Spleen (tissue), 7 donors: ENCODE measurements around the gene USH2A.

Source experiments
- CTCF ChIP-seq, 11 experiments: fragments of 200-600 bp in 7 of 11; fragments of 450-650 bp in 4 of 11; sonication (generic) in 4 of 11; IDR thresholded peaks in 8 of 11; conservative IDR thresholded peaks in 3 of 11; 1 replicate in 7 of 11; 2 replicates in 4 of 11; pipeline versions ENCODE4 v1.4.0 to v1.8.0; 2016 to 2021; ENCODE audit warnings: antibody characterized with exemption in 11 of 11, inconsistent platforms in 4 of 11, mild to moderate bottlenecking in 1 of 11
- POLR2A ChIP-seq, 3 donors: fragments of 450-650 bp; IDR thresholded peaks; one replicate each; pipeline ENCODE4 v1.5.1; 2017; ENCODE audit warnings: antibody characterized with exemption in 3 of 3, mild to moderate bottlenecking in 1 of 3
- donor health status: DM: no; HTN: no; CAD: no; lungs with moderate emphysema.
- donor health status: DM: no; HTN: no; CAD: no.
- donor health status: DM: no; HTN: no; CAD: no.

- TF ChIP-seq CTCF (IDR thresholded peaks at IDR 0.05 in 8 of 11, conservative IDR thresholded peaks at IDR 0.05 in 3 of 11): no peak
- TF ChIP-seq POLR2A (IDR thresholded peaks at IDR 0.05): no peak
These were observed 153.0 kb downstream of the USH2A start for GRCh38 chr1:216270086-216270773.
